Measurements from ENCODE around the gene C19orf85.

- no peak for TF ChIP-seq CTCF (conservative IDR thresholded peaks at IDR 0.05; ENCODE audit: low read depth, low read length)
- no peak for TF ChIP-seq EZH2phosphoT487 (IDR thresholded peaks at IDR 0.05; ENCODE audit: borderline replicate concordance, low read length)
- no peak for TF ChIP-seq EZH2 (IDR thresholded peaks at IDR 0.05; ENCODE audit: low read length, unreplicated experiment)
Measured at GRCh38 chr19:55452749-55453346, 11.7 kb downstream of the C19orf85 start.

Data from PC-3 (cell line).